ENCODE data around the gene ADAMTSL1.

- TF ChIP-seq CTCF (IDR thresholded peaks at IDR 0.05) (no peak), POLR2A (IDR thresholded peaks at IDR 0.05) (no peak), EP300 (IDR thresholded peaks at IDR 0.05) (no peak)
These were observed 6.7 kb downstream of the ADAMTSL1 start for GRCh38 chr9:18480662-18481093.
